Measurements from ENCODE around the gene HNRNPA1.

DNA sequence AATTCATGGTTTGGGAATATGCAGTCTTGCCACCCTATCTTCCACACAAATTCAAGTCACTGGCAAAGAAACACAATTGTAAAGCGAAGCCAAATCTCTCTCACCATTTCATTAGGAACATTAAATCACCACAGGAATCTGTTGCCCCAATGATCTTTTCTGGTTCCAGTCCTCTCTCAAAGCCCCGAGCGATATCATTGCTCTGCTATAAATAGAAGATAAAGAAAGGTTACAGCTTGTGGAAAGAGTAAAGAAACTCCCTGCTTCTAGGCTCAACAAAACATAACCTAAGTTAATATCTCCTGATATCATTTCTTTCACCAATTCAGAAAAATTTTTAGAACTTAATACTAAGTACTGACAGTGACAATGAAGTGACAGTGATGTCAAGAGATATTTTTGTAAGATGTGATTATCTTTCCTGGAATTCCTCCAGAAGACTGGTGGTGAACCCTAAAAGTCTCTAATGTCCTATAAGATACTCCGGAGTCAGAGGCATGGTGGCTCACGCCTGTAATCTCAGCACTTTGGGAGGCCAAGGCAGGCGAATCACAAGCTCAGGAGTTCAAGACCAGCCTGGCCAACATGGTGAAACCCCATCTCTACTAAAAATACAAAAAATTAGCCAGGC lies 34.4 kb upstream of the HNRNPA1 start:
- TF ChIP-seq GATA3 (IDR thresholded peaks at IDR 0.05; ENCODE audit: low read depth, low read length) (no peak), GATA2 (IDR thresholded peaks at IDR 0.05; ENCODE audit: low read depth, low read length) (no peak)
